Measurements from ENCODE around the gene ARMH4.

Gene ARMH4

DNA sequence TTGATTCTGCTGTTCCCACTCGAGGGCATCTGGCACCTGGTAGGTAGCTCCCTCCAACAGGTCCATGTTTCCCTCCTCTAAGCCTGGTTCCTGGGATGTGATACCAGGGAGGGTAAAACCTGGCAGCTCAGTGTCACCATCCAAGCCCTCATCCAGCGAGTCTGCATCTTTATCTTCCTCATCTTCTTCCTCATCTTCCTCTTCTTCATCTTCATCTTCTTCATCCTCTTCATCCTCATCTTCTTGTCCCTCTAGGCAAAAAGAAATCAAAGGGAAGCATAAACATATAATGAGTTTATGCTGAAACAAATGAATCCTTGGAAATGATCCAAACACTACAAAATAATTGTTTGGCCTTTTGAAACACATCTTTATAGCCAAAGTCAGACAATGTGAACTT lies 55.3 kb downstream of the ARMH4 start:
- DNase-seq, result no peak

DNA sequence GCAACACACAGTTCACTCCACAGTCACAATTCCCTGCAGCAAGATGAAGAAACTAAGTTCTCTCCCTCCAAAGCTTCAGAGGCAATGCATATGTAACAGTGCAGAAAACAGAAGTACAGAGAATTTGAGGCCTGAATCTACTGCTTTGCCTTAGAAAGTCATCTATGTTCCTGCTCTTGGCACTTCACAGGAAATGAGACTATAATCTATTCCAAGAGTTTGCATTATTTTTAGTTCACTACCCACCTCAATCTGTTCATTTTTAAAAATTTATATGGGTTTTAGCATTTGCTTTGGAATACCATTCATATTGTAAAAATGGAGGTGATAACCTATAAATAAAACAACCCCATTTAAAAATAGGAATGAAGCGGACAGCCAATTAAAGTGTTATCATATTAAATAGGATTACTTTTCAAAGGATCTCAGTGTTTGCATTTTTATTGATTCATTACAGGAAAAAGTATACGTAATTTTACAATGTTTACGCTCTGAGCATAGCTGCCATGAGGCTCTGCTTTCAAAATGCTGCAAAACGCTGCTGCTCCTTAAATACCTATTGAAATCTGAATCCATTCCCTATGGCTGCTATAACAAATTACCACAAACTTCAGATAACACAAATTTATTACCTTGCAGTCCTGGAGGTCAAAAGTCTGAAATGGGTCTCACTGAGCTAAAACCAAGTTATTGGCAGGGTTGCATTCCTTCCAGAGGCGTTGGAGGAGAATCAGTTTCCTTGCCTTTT lies 60.0 kb downstream of the ARMH4 start:
- DNase-seq, result no peak

DNA sequence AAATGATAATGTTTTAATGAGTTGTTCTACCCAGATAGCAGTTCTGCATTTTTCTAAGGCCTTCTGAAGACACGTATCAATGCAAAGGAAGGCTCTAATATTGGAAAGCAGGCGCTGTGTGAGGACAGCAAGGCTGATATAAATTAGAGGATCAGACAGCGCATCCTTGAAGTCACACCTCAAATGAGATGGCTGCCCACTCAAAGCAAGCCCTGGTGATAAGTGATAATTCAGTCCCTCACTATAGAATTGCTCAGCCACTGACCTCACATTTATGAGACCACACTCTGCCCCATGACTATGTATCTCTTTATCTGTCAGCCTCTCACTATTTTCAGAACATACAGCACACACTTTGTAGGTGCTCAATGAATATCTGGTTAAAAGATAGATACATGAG lies 62.4 kb downstream of the ARMH4 start:
- DNase-seq, result no peak

DNA sequence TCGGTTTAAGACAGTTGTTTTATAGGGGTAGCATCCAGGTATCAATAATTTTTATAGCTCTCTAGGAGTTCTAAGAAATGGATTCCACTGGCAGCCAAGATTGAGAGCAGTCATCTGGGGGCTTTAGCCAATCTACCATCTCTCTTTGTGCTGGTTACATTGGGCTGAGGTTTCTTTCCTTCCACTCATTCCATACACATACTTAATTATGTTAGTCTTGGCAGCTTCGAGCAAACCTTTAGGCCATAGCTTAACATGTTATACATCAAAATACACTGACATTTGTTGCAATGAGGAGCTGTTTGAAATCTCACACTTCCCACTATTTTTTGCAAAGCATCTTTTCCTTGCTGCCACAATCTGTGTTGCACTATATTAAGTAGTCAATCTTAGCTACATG lies 63.1 kb downstream of the ARMH4 start:
- DNase-seq, result no peak

DNA sequence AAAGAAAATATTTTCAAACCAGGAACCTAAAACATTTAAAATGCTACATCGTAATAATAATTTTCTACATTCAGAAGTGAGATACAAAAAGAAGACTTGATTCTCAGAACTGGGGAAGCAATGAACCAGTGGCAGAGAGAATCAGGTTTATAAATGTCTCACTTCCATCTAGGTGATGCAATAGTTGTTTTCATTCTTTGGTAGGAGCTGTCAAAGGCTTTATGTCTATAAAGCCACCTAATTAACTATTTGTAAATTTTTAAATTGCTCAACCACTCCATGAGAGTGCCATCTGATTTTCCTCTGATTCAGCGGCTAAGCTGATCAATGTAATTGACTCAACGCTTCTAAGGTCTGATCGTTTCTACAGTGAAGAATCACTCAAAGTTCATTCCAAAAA lies 66.1 kb downstream of the ARMH4 start:
- DNase-seq, result no peak

DNA sequence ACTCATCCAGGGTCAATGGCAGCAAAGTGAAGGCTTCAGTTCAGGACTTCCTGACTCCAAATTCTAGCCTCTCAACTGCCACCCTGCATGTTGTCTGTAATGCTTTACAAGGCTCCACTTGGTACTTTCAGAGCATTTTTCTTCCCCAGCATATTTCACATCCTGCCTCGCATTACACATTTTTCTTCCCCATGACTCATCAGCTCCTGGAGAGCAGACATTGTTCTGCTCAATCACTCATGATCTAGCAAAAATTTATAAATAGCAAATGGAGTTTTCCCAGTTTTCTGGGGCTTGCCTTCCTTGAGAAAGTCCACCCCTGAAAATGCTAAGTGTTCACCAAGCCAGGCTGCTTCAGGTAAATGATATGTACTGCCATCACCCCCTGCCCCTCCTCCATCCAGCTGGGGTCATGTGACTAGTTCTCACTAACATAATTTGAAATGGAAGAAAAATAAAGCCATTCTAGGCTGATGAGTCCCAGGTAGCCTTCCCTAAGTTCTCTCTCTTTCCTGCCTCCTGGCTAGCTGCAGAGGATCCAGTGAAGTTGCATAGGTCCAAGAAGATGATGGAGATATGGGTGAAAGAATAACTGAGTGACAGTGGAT lies 69.4 kb downstream of the ARMH4 start:
- DNase-seq, result no peak

DNA sequence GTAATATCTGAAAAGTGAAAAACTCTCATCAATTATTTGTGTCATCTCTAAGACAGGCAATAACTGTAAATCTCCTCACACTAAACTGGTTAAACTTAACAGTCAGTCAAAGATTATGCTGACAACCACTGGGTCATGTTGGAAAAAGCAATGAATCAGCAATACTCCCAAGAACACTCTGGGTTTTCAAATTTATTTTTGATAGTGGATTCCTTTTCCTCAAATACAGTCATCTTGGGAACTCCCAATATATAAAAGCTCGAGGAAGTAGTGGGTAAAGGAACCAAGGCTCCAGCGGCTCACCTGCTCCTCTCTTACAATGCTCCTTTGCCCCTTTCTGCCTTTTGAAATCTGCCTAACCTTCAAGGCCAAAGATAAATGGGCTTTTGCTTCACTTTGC lies 70.0 kb downstream of the ARMH4 start:
- no peak for DNase-seq

DNA sequence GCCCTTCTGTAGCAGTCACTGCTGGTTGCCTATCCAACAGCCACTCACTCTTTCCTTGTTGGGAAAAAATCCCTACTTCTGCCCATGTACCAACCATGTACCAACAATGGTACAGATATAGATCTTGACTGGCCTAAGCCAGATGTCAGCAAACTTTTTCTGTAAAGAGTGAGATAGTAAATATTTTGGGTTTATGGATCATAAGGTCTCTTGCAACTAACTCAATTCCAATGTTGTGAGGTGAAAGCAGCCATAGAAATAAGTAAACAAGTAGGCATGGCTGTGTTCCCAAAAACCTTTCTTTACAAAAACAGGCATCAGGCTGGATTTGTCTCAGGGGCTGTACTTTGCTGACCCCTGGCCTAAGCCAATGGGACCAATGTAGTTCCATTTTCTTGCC lies 73.5 kb downstream of the ARMH4 start:
- no peak for DNase-seq

DNA sequence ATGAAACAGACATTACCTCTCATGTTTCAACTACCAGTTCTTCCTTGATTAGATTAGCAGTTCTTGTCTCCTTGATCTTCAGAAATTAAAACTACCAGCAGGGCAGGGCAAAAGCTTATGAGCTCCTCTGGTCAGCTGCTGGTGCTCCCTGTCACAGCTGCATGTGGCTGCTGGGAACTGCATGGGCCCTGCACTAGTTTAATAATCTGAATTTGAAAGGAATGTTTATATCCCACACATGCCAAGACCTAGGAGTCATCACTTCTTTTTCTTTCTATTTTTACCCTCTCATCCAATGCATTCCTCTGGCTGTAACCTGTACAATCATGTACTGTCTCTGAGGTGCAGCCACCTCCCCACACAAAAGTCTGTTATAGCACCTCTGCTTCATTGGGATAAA lies 73.9 kb downstream of the ARMH4 start:
- DNase-seq, result no peak

DNA sequence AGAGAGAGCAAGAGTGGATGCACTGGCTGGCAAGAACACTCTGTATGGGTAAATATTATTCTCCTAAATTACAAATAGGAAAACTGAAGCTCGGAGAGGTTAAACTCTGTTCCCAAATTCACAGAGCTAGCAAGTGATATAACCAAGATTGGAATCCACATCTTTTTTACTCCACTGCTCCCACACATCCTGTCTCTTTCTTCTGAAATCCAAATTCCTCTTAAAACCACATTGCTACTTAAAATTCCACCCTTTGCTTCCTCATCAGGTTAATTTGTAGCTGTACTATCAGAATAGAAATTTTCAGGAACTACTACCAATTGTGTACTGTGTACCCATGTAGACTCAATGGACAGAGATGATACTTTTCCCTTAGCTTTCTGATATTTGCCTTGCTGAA lies 74.4 kb downstream of the ARMH4 start:
- no peak for DNase-seq

DNA sequence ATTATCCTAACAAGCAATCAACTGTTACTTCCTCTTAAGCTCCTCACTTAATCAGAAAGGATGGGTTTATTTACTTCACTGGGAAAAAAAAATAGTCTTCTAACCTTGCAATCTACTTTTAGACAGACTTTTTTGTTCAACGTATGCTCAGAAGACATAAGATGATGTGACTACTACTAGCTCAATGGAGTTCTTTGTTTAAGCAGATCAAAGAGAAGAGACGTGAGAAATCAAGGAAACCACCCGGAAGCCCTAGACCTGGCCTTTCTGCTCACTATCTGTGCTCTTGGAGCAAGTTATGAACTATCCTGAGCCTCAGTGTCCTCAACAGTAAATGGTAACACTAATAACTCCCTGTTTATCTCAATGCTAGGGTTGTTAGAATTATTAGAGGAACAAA lies 78.5 kb downstream of the ARMH4 start:
- DNase-seq, result no peak

DNA sequence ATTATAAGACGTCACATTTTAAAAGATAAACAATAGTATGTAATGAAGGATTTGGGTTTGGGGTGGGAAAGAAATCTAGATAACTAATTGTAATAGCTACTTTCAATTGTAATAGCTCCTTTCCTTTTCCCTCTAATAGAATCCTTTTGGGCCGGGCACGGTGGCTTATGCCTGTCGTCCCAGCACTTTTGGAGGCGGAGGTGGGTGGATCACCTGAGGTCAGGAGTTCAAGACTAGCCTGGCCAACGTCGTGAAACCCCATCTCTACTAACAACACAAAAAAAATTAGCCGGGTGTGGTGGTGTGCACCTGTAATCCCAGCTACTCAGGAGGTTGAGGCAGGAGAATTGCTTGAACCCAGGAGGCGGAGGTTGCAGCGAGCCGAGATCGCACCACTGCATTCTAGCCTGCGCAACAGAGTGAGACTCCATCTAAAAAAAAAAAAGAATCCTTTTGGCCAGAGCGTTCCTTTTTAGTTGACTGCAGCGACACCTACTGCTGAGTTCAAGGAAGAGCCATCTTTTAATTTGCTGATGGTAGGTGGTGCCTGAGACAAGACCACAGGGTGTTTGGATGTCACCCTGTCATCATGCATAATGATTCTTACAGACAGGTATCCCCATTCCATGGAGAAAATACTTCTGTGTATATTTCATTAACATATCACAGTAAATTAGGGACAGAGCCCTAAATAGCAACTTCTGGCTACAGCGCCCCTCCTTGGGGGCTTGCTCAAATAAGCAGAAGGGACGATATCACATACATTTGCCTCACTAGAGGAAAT lies 79.5 kb downstream of the ARMH4 start:
- peak; percentile 60 for DNase-seq

DNA sequence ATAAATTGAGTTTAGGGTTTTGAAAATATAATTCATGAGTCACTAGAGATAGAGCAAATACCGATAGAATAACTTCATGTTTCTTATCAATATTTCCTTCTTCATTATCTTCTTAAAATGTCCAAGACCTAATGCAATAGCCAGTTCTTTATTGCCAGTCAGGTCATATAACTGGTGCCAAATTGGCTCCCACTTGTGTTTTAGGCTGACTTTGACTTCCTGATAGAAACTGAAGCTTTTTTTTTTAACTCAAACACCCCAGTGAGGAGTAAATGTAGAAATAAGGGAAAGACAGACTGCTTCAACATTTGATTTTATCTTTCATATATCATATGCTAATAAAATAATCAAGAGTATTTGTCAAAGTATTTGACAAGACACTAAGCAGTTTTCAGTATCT lies 80.7 kb downstream of the ARMH4 start:
- no peak for DNase-seq

DNA sequence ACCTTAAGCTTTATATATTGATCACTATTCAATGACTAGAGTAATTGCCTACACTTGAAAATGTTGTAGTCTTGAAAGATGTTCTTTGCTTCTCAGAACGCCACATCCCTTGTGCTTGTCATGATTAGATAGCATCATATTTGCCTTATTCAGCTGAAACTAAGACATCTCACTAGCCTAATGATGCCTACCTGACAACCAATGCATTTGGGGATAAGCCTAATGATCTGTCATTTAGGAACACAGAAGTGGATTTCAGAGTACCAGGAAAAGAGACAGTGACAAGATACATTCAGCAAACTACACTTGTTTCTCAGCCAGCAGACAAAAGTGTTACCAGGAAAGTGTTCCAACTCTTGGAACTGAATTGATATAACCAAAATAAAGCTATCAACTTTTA lies 83.7 kb downstream of the ARMH4 start:
- DNase-seq, result no peak

DNA sequence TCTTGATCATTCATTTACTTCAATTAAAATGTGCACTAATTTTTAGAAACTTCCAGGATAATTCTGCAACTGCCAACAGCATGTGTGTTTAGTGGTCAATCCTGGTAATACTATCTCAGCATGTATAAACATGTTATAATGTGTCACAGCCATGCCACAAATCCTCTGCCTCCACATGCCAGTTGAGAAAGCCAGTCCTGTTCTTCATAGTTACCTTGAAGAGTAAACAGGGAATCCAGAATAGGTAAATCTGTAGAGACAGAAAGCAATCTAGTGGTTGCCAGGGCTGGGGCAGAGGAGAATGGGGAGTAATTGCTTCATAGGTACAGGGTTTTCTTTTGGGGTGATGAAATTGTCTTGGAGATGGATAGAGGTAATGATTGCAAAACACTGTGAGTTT lies 85.9 kb downstream of the ARMH4 start:
- no peak for DNase-seq

DNA sequence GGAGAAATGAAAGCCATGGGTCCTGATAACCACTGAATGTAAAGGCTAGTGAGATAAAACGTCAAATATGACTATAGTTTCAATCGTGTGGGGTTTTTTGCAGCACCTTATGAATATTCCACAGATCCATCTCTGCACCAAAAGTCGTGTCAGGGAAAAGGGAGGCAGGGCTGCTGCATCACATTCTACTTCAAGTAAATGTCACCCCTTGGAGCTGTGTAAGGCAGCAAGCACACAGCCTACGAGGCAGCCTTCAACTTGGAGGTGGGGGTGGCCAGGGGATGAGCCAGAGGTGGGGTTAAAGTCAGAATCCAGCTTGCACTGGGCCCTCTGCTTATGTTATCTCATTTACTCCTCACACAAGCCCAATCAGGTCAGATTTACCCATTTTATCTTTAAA lies 90.4 kb downstream of the ARMH4 start:
- DNase-seq, result no peak

DNA sequence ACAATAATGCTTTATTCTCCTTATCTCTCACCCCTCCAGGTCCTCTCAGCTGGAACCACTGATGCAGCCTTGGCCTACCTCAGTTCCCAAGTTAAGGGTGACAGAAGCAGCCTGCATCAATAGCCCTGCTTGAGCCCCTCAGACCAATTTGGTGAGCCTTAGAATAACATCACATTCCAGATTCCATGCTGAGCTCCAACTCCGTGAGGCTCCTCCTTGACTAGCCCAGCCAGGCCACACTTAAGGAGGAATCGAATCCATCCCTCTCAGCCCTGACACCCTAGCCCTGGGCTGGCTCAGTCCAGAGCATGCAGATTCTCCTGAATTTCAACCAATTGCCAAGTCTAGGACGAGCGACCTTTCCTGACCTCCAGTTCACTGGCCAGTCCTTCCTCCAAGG lies 91.1 kb downstream of the ARMH4 start:
- no peak for DNase-seq

DNA sequence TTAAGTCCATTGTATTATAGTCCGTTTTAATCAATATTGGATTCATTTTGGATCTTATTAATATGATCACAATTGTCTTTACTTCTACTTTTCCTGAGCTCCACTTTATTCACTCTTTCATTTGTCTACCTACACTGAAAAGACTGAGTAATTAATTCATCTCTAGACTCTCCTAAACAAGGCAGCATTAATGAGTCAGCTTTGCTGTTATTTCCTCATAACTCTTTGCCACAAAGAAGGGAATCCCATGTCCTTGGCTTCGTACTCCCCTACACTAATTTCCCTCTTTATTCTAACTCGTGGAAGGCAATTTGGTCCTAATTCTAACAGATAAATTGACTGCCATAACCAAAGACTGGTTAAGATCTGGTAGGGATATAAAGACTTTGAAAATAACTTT lies 91.9 kb downstream of the ARMH4 start:
- no peak for DNase-seq

DNA sequence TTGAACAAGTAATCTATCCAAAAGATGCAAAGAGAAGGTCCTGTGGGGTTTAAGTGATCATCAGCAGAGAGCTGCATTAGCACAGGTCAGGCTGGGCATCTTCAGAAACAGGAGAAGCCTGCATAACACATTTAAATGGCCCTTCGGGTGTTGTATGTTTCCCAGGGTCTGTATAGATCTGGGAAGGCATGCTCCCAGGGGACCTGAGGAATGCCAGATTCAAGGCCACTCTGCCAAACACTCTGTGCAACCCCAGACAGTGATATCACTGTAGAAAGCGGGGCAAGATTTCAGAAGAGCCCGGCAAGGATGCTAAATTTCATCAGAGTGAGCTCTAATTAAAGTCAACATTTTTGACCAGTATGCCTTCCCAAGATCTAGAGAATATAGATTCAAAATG lies 92.9 kb downstream of the ARMH4 start:
- no peak for DNase-seq

DNA sequence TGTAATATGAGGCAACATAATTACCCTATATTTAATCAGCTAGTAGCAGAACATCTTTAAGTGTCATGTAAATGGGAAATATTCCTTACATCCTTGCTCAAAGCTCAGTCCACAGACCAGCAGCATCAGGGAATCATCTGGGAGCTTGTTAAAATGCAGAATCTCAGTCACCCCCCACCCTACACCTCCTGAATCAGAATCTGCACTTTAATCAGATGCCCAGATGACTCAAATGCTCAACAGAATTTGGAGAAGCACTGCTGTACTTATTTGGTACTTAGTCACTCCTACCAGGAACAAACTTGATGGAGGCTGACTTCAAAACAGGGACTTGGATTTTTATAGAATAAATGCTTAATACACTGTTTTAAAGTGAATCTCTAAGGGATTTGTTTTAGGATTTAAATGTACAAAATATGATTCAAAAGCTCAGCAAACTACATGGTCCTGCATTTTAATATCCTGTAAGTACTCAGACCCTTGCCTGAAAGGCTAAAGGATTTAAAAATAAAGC lies 96.5 kb downstream of the ARMH4 start:
- no peak for DNase-seq

DNA sequence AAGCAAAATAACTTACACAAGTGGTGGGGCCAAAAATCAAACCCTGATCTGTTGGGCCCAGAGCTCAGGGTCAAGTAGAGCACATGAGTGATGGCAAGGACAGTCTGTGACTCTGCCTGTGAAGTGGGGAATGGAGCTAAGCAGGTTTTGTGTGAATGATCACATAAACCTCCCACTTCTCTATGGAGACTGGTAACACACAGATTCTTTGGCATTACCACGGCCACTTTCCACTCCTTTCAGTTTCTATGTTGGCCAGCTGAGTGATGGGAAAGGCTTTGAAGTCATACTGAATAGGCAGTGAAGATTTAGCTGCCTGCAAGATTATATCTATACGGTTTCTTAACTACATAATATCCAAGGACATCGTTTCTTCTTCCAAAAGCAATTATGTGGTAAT lies 97.9 kb downstream of the ARMH4 start:
- no peak for DNase-seq

DNA sequence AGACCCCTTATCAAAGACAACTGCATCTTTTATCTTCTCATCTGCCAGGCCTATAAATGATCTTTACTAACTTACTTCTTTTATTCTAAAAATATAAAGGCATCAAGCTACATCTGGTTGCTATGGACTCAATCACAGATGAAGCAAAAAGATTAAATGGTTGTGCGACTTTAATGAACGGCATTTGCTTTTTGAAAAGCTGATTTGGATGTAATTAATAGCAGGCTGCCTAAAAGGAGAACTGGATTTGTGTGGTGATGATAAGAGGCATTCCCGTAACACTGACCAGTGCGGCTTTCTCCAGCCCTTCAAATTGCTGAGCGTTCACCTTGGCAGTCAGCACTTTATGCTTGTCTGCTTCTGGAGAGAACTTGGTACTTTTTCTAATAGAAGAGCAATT lies 103.8 kb downstream of the ARMH4 start:
- no peak for DNase-seq

DNA sequence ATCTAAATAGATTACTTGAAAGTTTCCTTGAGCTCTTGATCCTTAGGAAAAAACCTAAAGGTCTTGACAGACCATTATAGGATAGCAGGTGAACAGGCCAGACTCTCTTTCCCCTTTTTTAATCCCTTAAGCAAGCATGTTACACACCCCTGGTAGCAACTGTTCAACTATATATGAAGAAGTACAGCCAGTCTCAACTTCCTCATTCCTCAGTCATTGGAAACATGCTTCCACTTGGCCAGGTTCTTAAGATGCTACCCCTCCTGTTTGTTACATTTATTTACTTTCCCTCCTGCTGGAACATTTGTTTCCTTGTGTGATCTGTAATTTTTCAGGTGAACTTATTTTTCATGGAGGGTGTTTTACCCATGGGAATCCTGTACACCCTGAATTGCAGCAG lies 124.1 kb downstream of the ARMH4 start:
- no peak for DNase-seq

DNA sequence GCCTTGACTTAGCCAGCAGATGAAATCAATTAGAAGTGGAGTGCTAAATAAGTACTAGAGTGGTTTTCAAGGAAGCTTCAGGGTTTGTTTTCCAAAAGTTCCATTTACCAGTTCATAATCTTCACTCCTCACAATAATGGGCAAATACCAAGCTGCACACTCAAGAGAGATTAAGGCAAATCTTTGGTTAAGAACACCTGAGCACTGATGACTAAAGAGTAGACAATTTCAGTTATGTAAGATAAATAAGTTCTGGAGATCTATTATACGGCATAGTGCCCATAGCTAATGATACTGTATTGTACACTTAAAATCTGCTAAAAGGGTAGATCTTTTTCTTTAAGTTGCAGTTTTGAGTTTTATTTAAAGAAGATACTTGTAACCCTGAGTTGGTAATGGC lies 125.0 kb downstream of the ARMH4 start:
- DNase-seq, result no peak
